ENCODE measurements around the gene GPX4.

GPX4 gene

GRCh38 chr19:1149259-1150045 is 45.7 kb downstream of the GPX4 start:
- no peak for DNase-seq (ENCODE audit: low read depth, low spot score)

GRCh38 chr19:1150333-1151036 is 46.7 kb downstream of the GPX4 start:
- no peak for DNase-seq (ENCODE audit: low read depth, low spot score)

GRCh38 chr19:1151037-1151724 is 47.4 kb downstream of the GPX4 start:
- no peak for DNase-seq (ENCODE audit: low read depth, low spot score)

GRCh38 chr19:1151917-1152587 is 48.3 kb downstream of the GPX4 start:
- no peak for DNase-seq (ENCODE audit: low read depth, low spot score)

- DNase-seq (ENCODE audit: low read depth, low spot score) = no peak
Observed at GRCh38 chr19:1153891-1154730, 50.3 kb downstream of the GPX4 start.

GRCh38 chr19:1154731-1155351 is 51.0 kb downstream of the GPX4 start:
- DNase-seq (ENCODE audit: low read depth, low spot score) = peak; percentile 84

GRCh38 chr19:1155352-1156304 is 51.8 kb downstream of the GPX4 start:
- DNase-seq (ENCODE audit: low read depth, low spot score) = no peak

Measured in astrocyte of the hippocampus (primary cell).